Transverse colon (tissue), 4 donors: Measurements from ENCODE around the gene NEK6.

Source experiments
- EP300 ChIP-seq: sonication (generic); formaldehyde crosslinking; IDR thresholded peaks from one replicate; pipeline ENCODE4 v1.6.1; 2017; ENCODE audit warnings: antibody characterized with exemption, low read depth
- POLR2A ChIP-seq: fragments of 450-650 bp; IDR thresholded peaks from one replicate; pipeline ENCODE4 v1.6.1; 2016; ENCODE audit warnings: antibody characterized with exemption, mild to moderate bottlenecking, moderate library complexity
- POLR2AphosphoS5 ChIP-seq, 3 donors: sonication (generic); formaldehyde crosslinking; IDR thresholded peaks; one replicate each; pipeline ENCODE4 v1.6.1; 2016; ENCODE audit warnings: antibody characterized with exemption in 3 of 3
- TF ChIP-seq, protein P1 (sequence below), 5 experiments: fragments of 200-600 bp in 3 of 5; fragments of 450-650 bp in 2 of 5; sonication (generic) in 3 of 5; IDR thresholded peaks; 1 replicate in 2 of 5; 2 replicates in 3 of 5; pipeline ENCODE4 v1.5.1; 2016 to 2017; ENCODE audit warnings: antibody characterized with exemption in 5 of 5, inconsistent platforms in 3 of 5, mild to moderate bottlenecking in 2 of 5, moderate library complexity in 1 of 5

DNA sequence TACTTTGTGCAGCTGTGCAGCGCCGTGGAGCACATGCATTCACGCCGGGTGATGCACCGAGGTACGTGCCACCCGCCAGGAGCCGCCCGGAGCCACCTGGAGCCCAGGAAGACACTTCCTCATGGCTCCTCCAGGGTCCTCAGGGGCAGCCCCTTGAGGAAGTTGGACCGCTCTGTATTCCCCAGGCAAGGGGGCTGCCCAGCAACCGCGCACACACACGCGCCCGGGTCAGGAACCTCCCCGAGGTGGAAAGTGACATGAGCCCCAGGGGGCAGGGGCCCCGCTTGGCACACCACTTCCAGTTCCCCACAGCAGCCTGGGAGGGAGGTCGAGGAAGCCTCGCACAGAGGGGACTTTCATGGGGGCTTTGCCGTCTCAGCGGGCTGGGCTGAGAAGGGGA, 68.6 kb downstream of the NEK6 start:
- TF ChIP-seq, protein P1, sequence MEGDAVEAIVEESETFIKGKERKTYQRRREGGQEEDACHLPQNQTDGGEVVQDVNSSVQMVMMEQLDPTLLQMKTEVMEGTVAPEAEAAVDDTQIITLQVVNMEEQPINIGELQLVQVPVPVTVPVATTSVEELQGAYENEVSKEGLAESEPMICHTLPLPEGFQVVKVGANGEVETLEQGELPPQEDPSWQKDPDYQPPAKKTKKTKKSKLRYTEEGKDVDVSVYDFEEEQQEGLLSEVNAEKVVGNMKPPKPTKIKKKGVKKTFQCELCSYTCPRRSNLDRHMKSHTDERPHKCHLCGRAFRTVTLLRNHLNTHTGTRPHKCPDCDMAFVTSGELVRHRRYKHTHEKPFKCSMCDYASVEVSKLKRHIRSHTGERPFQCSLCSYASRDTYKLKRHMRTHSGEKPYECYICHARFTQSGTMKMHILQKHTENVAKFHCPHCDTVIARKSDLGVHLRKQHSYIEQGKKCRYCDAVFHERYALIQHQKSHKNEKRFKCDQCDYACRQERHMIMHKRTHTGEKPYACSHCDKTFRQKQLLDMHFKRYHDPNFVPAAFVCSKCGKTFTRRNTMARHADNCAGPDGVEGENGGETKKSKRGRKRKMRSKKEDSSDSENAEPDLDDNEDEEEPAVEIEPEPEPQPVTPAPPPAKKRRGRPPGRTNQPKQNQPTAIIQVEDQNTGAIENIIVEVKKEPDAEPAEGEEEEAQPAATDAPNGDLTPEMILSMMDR (IDR thresholded peaks at IDR 0.05) = no peak
- TF ChIP-seq POLR2A (no peak), EP300 (no peak), POLR2AphosphoS5 (IDR thresholded peaks at IDR 0.05) (no peak)
